Epidermal melanocyte (primary cell): Measurements from ENCODE around the gene PHOX2B.

ENCODE experiments used
- DNase-seq: peaks from one replicate; pipeline ENCODE4 v3.0.0; 2011; ENCODE audit warnings: low spot score; ENCODE audit not compliant: insufficient read length

The PHOX2B gene

GRCh38 chr4:41748571-41749475 lies at the start of gene PHOX2B:
Gene PHOX2B, minus strand, starts transcription at chr4:41748725. Its CDS starts 115 bp downstream, at chr4:41748610.
- DNase-seq, result no peak

GRCh38 chr4:41797260-41797659 lies 48.7 kb upstream of the PHOX2B start:
- DNase-seq, result no peak

- DNase-seq, result no peak
Measured at GRCh38 chr4:41796545-41797210, 48.2 kb upstream of the PHOX2B start.

- DNase-seq, result no peak
Measured at GRCh38 chr4:41795796-41796385, 47.4 kb upstream of the PHOX2B start.

- DNase-seq, result no peak
Measured at GRCh38 chr4:41792166-41792565, 43.6 kb upstream of the PHOX2B start.

DNA sequence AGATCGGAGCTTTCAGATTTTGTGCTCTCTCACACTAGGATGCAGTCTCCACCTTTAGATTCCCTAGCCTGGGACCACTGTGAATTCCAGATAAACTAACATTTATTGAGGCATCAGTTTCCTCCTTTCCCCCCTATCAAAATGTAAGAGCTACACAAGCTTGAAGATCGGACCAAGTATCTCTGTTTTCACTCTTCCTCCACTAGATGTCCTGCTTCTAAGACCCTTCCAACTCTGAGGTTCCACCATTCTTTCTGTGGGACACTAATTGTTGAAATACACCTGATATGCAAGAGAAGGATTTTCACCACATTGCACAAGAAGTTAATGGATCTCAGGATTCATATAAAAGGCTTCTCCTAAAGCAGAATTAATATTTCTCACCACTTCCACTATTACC lies 43.0 kb upstream of the PHOX2B start:
- DNase-seq, result no peak

- DNase-seq, result no peak
Measured at GRCh38 chr4:41787931-41788330, 39.4 kb upstream of the PHOX2B start.

DNA sequence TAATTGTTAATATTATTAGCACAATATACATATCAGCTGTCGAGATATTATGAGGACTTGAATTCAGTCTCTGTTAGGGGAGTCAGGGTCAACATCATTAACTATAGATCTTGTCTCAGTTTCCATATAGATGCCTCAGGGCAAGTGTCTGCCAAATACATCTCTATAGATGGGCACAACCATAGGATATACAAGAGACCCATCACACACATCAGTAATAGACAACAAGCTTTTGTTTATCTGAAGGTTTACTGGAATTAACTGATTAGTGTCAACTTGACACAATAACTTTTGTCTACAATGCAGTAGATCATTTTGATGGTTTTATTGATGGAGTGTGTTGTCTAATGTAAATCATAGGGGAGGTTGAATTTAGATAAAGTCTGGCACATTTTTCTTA lies 37.1 kb upstream of the PHOX2B start:
- DNase-seq, result no peak

GRCh38 chr4:41784191-41784979 lies 35.9 kb upstream of the PHOX2B start:
- DNase-seq, result no peak

DNA sequence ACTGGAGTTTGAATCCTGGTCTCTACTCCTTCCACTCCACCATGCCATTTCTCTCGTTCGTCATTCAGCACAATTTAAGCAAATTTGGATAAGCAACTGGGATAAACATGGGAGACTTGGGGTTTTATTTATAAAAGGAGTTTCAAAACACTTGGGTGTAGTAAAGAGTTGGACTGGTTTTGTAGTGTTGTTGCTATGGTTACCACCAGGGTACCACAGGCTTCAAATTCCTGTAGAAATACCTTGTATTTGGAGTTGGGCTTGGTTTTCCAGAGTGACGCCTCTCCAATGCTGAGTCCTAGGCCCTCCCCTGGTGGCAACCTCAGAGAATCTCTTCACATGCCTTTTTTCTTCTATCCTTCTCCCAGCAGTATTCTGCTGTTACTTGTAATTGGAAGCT lies 27.9 kb upstream of the PHOX2B start:
- DNase-seq, result no peak

- no peak for DNase-seq
Measured at GRCh38 chr4:41763729-41764128, 15.2 kb upstream of the PHOX2B start.

DNA sequence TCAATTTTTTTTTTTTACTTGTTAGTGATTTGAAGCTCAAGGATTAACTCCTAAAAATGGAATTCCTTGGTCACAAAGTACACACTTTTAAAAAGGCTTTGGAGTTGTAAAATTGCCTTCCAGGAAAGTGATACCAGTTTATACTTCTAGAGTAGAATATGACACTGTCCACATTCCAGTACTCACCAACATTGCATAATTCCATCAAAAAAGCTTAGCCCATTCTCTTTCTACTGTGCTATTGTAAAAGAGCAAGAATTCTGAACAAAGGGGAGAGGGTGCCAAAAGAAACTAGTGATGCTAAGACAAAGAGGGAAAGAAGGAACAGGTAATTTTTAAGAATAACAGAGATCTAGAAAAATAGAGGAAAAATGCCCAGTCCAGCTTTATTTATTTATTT lies 10.4 kb upstream of the PHOX2B start:
- DNase-seq, result no peak

GRCh38 chr4:41757521-41758156 lies 9.1 kb upstream of the PHOX2B start:
- DNase-seq, result no peak

GRCh38 chr4:41753942-41754341 lies 5.4 kb upstream of the PHOX2B start:
- DNase-seq, result no peak

DNA sequence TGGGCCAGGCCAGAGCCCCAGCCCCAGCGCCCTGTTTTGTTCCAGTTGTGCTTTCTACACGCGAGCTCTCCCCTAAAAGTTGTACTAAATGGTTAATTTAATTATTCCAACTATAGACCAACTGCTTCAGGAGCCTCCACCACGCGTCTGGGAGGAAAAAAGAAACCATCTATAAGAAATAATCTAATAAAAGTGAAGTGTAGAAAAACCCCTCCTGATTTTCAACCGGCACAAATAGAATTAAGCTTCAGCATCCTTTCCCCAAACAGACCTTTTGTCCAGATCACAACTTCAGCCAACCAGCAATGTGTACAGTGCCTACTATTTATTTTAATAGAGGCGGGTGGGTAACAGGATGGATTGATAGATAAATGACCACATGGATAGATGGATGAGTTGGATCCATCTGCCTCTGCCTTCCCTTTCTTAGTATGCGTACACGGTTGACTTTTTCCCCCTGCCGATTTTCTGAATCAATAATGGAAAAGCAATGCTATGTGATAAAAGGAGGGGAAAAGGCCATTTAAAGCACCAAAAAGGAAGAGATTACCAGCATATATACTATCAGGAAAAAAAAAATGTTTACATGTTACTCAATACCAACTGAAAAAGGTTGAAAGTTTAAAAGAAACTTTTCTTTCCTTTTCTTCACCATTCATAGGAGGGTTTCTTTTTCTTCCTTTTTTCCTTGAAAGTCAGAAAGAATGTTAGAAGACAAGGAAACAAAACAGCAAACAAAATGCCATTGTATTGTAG lies 3.7 kb upstream of the PHOX2B start:
- DNase-seq, result no peak

DNA sequence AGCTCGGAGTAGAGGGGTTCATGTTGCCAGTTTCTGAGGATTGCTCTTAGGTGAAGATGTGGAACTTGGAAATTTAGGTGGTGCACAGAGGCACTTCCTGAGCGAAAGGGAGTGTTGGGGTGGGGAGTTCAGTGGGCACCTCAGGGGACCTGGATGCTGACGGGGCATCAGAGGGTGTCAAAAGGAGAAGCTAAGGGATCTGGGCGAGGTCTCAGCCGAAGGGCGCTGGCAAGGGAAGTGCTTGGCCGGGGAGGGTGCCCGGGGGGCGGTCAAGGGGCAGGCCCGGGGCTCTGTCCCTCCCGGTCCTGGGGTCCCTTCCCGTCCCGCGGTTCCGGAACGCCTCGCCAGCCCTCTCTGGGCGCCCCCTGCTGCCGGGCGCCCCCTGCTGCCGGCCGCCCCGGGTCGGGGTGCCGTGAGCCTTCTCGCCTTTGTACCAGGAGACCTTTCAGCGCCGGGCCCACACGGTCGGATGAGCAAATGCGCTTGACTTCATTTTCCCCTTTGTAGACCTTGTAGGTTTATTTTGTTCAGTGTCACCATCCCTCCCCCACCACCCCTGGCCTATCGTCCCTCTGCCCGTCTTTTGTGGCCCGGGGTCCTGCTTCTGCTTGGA lies 3.0 kb upstream of the PHOX2B start:
- DNase-seq, result no peak

- DNase-seq, result no peak
Measured at GRCh38 chr4:41750626-41751448, 2.3 kb upstream of the PHOX2B start.

- no peak for DNase-seq
Measured at GRCh38 chr4:41750121-41750625, 1.6 kb upstream of the PHOX2B start.

GRCh38 chr4:41749631-41750039 lies 1.1 kb upstream of the PHOX2B start:
- no peak for DNase-seq
